ENCODE data around the gene NHLRC4.
A peak's percentile ranks its signal among the peaks of the same experiment; 100 is the strongest.

DNA sequence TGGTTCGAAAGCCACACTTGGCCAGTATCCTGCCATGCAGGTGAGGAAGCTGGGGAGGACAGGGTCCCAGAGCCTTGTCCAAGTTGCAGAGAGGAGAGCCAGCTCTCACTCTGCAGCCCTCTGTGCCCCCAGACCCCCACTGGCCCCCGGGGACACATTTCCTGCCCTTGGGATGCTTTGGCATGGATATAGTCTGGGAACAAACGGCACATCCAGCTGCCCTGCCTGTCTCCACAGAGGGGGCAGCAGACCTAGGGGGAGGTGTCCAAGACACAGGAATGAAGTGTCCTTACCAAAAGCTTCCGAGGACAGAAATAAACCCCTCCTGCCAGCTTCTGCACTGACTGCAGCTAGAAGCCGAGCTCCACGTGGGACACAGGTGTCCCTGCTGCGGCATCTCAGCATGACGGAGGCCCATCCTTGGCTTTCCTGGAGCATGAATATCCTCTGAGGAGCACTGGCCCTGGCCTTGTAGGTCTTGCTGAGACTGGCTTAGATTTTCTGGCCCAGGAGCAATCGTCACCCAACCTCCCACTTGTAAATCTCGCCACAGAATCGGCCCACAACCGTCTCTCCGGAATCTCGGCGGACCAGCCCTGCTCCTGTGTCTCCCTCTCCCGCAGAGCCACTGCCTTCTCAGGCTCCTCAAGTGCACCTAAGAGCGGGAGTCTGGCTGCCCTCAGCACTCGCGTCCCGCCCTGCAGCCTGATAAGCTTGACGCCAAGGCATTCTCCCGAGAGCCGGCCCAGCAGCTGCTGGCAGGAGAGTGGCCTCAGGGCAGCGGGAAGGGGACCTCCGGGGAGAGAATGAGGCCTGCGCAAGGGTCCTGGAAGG is 40.4 kb upstream of the NHLRC4 start:
- TF ChIP-seq, protein P1, sequence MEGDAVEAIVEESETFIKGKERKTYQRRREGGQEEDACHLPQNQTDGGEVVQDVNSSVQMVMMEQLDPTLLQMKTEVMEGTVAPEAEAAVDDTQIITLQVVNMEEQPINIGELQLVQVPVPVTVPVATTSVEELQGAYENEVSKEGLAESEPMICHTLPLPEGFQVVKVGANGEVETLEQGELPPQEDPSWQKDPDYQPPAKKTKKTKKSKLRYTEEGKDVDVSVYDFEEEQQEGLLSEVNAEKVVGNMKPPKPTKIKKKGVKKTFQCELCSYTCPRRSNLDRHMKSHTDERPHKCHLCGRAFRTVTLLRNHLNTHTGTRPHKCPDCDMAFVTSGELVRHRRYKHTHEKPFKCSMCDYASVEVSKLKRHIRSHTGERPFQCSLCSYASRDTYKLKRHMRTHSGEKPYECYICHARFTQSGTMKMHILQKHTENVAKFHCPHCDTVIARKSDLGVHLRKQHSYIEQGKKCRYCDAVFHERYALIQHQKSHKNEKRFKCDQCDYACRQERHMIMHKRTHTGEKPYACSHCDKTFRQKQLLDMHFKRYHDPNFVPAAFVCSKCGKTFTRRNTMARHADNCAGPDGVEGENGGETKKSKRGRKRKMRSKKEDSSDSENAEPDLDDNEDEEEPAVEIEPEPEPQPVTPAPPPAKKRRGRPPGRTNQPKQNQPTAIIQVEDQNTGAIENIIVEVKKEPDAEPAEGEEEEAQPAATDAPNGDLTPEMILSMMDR (IDR thresholded peaks at IDR 0.05): no peak
- TF ChIP-seq NR1H2 (CRISPR knock-in tag; IDR thresholded peaks at IDR 0.05) (no peak), TCF7 (CRISPR knock-in tag; IDR thresholded peaks at IDR 0.05; ENCODE audit: low read depth) (peak; percentile 12; the same call in 1 of the 2 replicates), ZBTB21 (CRISPR knock-in tag; IDR thresholded peaks at IDR 0.05; ENCODE audit: borderline replicate concordance) (no peak), ZNF416 (CRISPR knock-in tag; IDR thresholded peaks at IDR 0.05) (no peak), ZNF423 (CRISPR knock-in tag; IDR thresholded peaks at IDR 0.05) (no peak), CREB1 (CRISPR knock-in tag; IDR thresholded peaks at IDR 0.05) (no peak)
- TF ChIP-seq, protein P2, sequence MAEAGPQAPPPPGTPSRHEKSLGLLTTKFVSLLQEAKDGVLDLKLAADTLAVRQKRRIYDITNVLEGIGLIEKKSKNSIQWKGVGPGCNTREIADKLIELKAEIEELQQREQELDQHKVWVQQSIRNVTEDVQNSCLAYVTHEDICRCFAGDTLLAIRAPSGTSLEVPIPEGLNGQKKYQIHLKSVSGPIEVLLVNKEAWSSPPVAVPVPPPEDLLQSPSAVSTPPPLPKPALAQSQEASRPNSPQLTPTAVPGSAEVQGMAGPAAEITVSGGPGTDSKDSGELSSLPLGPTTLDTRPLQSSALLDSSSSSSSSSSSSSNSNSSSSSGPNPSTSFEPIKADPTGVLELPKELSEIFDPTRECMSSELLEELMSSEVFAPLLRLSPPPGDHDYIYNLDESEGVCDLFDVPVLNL (CRISPR knock-in tag; IDR thresholded peaks at IDR 0.05; ENCODE audit: borderline replicate concordance, low read depth): no peak; the same call in 1 of the 2 replicates

Data from WTC11 (cell line).